SKM-1 (cell line): ENCODE data around the gene MRPS2.
"Not testable (repeated sequence)": the region's sequence is repeated elsewhere in the genome, so short reads cannot be mapped to it uniquely, and the experiment has no call there.

ENCODE experiments used
- DNase-seq: peaks from one replicate; lab custom pipeline; 2025; ENCODE audit not compliant: unreplicated experiment; lab: John Stamatoyannopoulos, UW

The MRPS2 gene

GRCh38 chr9:135531096-135531495 lies 30.6 kb downstream of the MRPS2 start:
- no peak for DNase-seq

DNA sequence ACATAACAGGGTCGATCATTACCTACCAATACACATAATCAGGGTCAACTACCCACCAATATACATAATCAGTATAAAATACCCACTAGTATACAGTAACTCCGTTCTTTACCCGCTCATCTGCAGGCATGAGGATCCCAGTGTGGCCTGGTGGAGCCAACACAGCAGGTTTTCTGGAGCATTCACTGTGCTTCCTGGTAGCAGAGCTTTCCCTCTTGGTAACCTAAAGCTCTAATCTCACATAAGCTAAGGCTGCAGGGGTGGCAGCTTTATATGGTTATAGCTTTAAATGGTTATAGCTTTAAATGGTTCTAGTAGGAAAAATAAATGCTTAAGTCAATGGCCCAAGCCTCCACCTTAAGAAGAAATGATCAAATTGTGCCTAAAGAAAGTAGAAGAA lies 32.6 kb downstream of the MRPS2 start:
- DNase-seq = no peak

GRCh38 chr9:135533674-135534073 lies 33.2 kb downstream of the MRPS2 start:
- DNase-seq = no peak

DNA sequence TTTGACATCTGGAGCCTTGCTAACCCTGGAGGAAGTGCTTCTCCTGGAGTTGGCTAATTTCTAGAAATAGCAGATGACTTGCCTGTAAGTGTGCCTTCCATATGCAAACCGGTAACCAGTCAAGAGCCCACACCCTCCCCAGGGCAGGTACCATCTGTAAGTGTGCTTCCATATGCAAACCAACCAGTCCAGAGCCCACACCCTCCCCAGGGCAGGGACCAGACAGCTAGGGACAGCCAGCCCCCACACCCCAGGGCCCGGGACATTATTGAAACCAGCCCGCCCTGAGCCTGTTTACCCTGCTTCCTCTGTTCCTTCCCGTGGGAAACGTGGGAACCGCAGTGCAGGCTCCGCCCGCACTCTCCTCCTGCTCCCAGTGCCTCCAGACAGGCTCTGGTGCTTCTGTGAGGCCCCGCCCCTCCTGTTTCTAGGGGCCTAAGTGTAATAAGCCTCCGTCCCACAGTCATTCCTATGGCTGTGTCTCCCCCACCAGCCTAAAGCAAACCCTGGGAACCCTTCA lies 33.8 kb downstream of the MRPS2 start:
- DNase-seq = not testable (repeated sequence)

DNA sequence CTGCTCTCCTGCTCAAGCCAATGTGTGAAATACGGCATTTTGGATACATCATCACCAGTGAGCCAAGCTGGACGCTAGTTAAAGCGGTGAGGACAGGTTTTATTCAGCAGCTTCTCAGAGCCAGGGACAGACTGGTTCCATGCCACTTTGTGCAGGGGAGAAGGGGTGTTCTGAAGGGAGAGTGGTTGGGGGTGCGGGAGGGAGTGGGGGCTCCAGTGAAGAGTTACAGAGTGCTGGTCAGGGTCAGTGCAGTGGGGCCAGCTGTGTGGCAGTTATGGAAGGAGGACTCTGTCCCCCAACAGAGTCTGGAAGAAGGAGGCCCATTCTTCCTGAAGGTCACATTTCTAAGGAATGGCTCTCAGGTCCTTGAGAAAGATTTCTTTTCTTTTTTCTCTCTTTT lies 34.3 kb downstream of the MRPS2 start:
- not testable (repeated sequence) for DNase-seq

GRCh38 chr9:135535631-135536030 lies 35.1 kb downstream of the MRPS2 start:
- not testable (repeated sequence) for DNase-seq

- no peak for DNase-seq
These were observed 35.7 kb downstream of the MRPS2 start for GRCh38 chr9:135536216-135536615.

GRCh38 chr9:135543262-135543894 lies 42.9 kb downstream of the MRPS2 start:
- DNase-seq = not testable (repeated sequence)

DNA sequence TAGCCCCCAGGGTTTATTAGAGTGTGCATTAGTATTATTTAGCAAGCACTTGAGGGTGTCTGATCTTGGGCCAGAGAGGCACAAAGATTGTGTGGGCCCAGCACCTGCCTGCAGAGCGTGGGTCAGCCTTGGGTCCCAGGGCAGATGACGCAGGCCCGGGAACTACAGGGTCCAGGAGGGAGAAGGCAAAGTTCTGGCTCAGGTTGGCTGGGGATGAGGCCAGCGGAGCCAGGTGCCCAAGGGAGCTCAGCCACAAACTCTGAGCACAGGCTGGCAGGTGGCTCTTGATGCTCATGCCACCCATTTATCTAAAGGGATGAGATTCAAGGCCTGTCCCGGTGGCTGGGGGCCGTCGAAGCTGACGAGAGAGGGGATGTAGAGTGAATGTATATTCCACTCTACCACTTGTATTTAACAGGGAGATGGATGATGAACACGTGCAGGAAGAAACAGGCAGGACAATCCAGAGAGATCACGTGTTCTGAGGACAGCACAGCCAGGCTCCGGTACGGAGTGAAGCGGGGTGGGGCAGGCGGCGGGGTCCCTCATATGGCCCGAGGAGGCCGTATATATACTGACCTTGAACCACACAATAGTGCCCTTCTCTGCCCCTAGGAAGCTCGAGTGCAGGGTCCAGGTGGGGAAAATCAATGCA lies 44.6 kb downstream of the MRPS2 start:
- no peak for DNase-seq

- not testable (repeated sequence) for DNase-seq
These were observed 45.2 kb downstream of the MRPS2 start, which contains the start of gene OBP2A for GRCh38 chr9:135545646-135546176. OBP2A (plus strand) TSS chr9:135546126; CDS start chr9:135546181, 55 bp downstream.

DNA sequence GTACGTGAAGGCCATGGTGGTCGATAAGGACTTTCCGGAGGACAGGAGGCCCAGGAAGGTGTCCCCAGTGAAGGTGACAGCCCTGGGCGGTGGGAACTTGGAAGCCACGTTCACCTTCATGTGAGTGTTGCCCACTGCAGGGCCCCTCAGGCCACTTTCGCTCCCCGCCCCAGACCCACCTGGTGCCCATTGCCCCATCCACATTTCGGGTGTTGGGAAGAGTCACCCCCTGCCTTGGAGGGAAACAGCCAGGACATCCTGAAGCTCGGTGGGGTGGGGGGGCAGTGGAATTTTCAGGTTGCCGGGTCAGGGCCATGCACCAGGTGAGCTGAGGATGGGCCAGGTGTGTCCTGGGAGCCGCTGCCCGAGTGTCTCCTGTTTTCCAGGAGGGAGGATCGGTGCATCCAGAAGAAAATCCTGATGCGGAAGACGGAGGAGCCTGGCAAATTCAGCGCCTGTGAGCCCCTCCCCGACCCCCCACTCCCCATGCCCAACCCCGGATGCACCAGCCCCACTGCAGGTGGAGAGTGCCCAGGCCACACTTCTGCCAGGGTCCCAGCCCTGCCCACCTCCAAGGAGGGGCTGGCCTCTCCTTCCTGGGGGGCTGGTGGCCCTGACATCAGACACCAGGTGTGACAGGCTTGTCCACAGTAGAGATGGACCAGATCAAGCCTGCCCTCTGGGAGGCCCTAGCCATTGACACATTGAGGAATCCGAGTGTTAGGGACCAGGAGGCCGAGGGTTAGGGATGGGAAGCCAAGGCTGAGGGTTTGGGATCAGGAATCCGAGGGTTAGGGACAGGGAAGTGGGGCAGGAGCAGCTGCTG lies 46.5 kb downstream of the MRPS2 start:
- not testable (repeated sequence) for DNase-seq

GRCh38 chr9:135547756-135548736 lies 47.6 kb downstream of the MRPS2 start:
- no peak for DNase-seq

GRCh38 chr9:135549478-135550343 lies 49.2 kb downstream of the MRPS2 start:
- not testable (repeated sequence) for DNase-seq

GRCh38 chr9:135550344-135550918 lies 49.9 kb downstream of the MRPS2 start:
- DNase-seq = no peak

DNA sequence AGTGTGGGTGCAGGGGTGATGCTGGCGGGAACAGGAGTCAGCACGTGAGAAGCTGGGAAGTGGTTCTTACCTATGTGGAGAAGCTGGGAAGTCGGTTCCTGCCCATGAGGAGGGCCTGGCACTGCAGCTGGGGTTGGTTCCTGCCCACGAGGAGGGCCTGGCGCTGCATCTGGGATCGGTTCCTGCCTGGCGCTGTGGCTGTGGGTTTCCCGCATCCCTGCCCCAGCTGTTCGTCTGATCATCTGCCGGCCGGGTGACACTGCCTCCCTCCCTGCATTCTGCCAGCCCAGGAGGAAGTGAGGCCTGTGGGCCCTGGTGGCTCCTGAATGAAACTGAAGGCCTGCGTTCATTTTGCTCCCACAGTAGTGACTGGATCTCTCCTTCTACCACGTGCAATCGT lies 50.5 kb downstream of the MRPS2 start:
- DNase-seq = no peak

DNA sequence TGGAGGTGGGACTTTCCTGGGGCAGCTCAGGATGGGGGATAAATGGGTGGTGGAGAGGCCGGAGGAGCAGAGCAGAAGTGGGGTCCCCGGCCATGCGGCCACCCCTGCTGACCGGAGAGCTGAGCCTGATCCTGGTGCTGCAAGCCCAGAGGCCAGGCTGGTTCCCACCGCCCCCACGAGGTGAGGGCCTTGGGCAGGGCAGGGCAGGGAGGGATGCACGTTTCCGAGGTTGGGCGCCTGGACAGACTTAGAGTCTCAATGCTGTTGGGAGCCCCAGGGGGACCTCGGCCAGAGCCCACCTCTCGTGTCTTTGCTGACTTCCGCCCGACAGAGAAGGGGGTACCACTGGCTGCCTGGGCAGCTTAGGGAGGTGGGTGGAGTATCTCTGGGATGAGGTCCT lies 51.0 kb downstream of the MRPS2 start:
- DNase-seq = no peak

GRCh38 chr9:135552021-135552697 lies 51.7 kb downstream of the MRPS2 start:
- DNase-seq = no peak

GRCh38 chr9:135552698-135553171 lies 52.3 kb downstream of the MRPS2 start:
- DNase-seq = no peak
